Left cardiac atrium (tissue), 4 donors: Measurements from ENCODE around the gene GJC1. TPM values are rescaled to one million over a fixed set of nuclear protein-coding genes. Genes with fewer than 3 reads are reported as not detected.
"Not testable (repeated sequence)": the region's sequence is repeated elsewhere in the genome, so short reads cannot be mapped to it uniquely, and the experiment has no call there.

ENCODE experiments used
- ATAC-seq, 2 donors: fragments of 200-7000 bp; cut with Tn5 transposase; one replicate each; pipeline ENCODE4 v1.9.1; 2020; ENCODE audit warnings: mild to moderate bottlenecking in 2 of 2, moderate library complexity in 2 of 2
- DNase-seq: peaks from one replicate; pipeline ENCODE4 v3.0.0-alpha.2; 2020
- intact Hi-C, 2 donors: fragments of 100-400 bp; cut with DNase I; formaldehyde crosslinking; loops; one replicate each; pipeline versions ENCODE4 v1.14.1 to v1.15.1; 2022 to 2023
- total RNA-seq, 2 donors: library from RNA; stranded (reverse); fragmentation: NEBNext Ultra II Directional; extraction: Animal tissue kit (Norgen Biotek cat#: 25700); gene quantifications; one replicate each; pipeline ENCODE4 v1.2.1, GENCODE V29; 2021
- donor health status: DM: no; HTN: yes; CAD: no.
- donor health status: DM: no; HTN: yes; CAD: no; lungs with severe emphysema.
- donor health status: DM: yes; HTN: yes; CAD: no.
- donor health status: Dilated cardiomyopathy.

The GJC1 gene
- total RNA-seq, 2 donors from 2014 or later: 28.5 to 38.5 TPM

DNA sequence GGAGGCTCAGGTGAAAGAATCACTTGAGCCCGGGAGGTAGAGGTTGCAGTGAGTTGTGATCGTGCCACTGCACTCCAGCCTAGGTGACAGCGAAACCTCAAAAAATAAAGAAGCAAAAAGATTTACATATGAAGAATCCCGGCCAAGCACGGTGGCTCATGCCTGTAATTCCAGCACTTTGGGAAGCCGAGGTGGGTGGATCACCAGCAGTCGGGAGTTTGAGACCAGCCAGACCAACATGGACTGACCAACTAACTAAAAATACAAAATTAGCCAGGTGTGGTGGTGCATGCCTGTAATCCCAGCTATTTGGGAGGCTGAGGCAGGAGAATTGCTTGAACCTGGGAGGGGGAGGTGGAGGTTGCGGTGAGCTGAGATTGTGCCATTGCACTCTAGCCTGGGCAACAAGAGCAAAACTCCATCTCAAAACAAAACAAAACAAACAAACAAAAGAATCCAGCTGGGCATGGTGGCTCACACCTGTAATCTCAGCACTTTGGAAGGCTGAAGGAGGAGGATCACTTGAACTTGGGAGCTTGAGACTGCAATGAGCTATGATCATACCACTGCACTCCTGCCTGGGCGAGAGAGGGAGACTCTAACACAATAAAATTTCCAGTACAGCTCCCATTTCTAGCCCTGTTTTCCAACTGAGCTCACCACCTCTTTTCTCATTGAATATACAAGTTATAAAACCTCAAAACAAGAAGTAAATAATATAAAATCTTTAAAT is 21.3 kb downstream of the GJC1 start:
- intact Hi-C loops, DNase-seq, ATAC-seq: not testable (repeated sequence)

DNA sequence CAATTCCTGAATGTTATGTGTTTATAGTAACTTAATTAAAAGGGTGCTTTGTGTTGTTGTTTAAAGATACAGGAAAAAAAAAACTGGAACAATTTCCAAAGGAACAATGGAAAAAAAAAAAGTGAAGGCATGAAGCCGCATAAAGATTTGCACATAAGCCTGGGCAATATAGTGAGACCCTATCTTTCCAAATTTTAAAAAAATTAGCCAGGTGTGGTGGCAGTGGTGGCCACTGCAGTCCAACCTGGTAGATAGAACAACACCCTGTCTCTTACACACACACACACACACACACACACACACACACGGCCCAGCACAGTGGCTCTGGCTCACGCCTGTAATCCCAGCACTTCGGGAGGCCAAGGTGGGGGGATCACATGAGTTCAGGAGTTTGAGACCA is 21.9 kb downstream of the GJC1 start:
- DNase-seq (no peak), ATAC-seq (no peak)
- intact Hi-C loops: no loop called here

DNA sequence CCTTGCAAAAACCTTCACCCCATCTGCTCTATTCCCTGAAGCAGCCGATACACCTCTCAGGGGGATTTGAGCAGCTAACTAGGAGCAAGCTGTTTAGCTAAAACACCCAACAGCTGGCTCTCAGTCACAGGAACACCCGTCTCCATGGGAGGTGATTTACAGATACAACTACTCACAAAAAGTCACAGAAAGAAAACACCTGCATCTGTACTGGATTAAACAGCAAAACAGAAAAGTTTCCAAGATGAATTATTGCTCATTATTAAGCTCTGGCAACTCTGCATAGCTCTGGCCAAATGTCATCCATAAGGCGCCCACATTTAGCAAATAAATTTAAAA is 22.3 kb downstream of the GJC1 start:
- ATAC-seq (no peak), DNase-seq (no peak)
- intact Hi-C loops: no loop called here

- DNase-seq (no peak), ATAC-seq (no peak)
- intact Hi-C loops: no loop called here
These were observed 22.8 kb downstream of the GJC1 start for GRCh38 chr17:44807093-44807816.

DNA sequence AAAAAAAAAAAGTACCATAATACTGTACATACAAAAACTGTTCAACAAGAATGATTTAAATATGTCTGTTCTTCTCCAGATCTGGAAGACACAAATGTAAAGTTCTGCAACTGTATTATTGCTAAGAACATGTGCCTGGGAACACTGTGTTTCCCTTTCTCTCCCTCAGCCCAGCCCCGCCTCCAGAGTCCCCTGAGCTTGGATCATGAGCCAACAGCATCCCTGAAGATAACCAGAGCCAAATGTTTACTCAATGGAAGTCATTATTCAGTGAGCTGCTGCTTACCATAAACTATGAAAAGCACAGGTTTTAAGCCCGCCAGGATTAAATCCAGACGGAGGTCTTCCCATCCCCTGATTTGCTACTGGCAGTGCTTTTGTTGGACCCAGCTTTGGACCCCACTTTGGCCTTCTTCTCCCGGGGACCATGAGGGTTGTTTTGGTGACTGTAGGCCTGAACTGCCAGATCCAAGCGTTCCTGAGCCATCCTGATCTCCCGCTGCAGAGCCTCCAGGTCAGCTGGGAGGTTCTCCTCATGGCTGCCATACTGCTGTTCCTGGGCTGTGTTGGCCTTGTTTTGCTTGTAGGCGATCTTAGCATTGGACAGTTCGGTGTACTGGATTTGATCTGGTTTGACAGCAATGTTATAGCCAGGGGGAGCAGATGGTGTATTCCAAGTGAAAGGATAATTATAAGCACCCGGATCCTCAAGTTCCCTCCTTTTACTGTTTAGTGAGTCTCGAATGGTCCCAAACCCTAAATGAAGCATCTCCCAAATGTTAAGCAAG is 25.6 kb downstream of the GJC1 start:
- ATAC-seq: peak; percentile 71 to 76
- DNase-seq: peak; percentile 40
- intact Hi-C loops: no loop called here

GRCh38 chr17:44801880-44802279 is 28.2 kb downstream of the GJC1 start:
- intact Hi-C loops: no loop called here
- DNase-seq (no peak), ATAC-seq (peak; percentile 40 to 53)

- intact Hi-C loops: no loop called here
- no peak for DNase-seq
- ATAC-seq: peak in 1 of 2 donors; percentile 24
These were observed 31.7 kb downstream of the GJC1 start for GRCh38 chr17:44798356-44798755.

DNA sequence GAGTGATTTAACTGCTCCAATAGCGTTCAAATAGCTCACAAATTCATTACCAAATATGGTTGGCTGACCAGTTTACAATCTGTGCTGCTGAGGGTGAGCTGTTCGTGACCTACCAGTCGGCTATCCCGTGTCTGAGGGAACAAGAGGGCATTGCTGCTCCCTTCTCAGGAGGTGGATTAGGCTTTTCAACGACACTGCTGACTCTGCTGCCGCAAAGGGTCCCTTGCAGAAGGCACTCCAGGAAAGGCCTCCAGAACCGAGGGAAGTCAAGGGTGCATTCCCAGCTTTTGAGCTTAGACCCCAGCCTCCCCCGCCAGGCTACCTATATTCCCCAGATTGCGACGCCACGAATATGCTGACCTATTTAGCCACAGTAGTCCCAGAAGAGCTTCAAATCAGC is 32.3 kb downstream of the GJC1 start:
- no peak for DNase-seq
- intact Hi-C loops: no loop called here
- ATAC-seq: peak; percentile 39 to 56

- no peak for DNase-seq
- no peak for ATAC-seq
- intact Hi-C loops: no loop called here
These were observed 33.4 kb downstream of the GJC1 start for GRCh38 chr17:44796731-44797130.

DNA sequence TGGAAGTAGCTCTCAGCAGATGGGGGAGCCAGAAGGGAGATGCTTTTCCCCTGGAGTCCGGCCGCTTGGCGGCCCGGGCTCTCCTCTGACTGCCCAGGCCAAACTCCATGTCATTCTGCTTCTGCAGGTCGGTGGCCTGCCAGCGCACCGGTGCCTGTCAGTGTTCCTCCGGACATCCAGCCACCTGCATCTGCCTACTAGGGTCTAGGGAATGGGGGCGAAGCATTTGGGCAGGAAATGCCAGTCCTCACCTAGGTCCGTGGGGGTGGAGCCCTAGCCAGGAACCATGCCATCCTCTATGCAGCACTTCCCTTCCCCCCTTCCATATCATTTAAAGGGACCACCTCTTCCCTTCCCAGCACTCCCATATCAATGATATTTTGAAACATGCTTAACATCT is 34.2 kb downstream of the GJC1 start:
- intact Hi-C loops: no loop called here
- ATAC-seq: no peak
- DNase-seq: no peak

DNA sequence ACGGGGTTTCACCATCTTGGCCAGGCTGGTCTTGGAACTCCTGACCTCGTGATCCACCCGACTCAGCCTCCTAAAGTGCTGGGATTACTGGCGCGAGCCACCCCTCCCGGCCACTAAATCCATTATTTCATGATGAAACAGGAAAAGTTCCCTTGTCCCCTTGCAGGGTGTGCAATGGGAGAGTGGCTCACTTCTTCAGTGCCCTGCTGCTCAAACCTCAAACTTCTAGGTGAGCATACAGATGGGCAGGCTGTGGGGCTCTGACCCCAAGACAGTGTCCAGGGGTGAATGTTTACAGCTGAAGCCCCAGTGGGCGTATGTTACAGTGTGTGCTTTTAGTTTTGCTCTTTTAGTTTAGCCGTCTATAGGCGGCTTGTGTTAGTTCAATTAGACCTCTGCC is 34.7 kb downstream of the GJC1 start:
- ATAC-seq: peak in 1 of 2 donors; percentile 3
- intact Hi-C loops: no loop called here

GRCh38 chr17:44794851-44795413 is 35.2 kb downstream of the GJC1 start:
- peak; percentile 54 to 59 for ATAC-seq
- intact Hi-C loops: no loop called here
- DNase-seq: no peak

More for the DNA sequence above, 34.7 kb downstream of the GJC1 start:
- no peak for DNase-seq

GRCh38 chr17:44793885-44794842 is 35.9 kb downstream of the GJC1 start:
- DNase-seq: no peak
- intact Hi-C loops: no loop called here
- peak; percentile 36 to 46 for ATAC-seq

GRCh38 chr17:44792276-44792675 is 37.8 kb downstream of the GJC1 start:
- ATAC-seq (no peak), DNase-seq (no peak)
- intact Hi-C loops: no loop called here

DNA sequence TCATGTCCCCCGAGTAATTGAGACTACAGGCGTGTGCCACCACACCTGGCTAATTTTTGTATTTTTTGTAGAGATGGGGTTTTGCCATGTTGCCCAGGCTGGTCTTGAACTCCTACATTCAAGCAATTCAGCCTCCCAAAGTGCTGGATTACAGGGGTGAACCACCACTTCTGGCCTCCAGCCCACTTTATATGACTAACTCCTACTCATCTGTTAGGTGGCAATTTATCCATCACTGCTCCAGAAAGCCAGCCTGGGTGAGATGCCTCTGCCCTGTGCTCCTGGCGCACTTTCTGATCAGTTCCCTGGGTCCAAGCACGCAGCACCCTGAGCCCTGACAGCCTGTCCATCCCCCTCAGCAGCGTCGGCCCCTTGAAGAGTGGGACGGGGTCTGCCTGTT is 41.9 kb downstream of the GJC1 start:
- DNase-seq (no peak), ATAC-seq (no peak)
- intact Hi-C loops: no loop called here

DNA sequence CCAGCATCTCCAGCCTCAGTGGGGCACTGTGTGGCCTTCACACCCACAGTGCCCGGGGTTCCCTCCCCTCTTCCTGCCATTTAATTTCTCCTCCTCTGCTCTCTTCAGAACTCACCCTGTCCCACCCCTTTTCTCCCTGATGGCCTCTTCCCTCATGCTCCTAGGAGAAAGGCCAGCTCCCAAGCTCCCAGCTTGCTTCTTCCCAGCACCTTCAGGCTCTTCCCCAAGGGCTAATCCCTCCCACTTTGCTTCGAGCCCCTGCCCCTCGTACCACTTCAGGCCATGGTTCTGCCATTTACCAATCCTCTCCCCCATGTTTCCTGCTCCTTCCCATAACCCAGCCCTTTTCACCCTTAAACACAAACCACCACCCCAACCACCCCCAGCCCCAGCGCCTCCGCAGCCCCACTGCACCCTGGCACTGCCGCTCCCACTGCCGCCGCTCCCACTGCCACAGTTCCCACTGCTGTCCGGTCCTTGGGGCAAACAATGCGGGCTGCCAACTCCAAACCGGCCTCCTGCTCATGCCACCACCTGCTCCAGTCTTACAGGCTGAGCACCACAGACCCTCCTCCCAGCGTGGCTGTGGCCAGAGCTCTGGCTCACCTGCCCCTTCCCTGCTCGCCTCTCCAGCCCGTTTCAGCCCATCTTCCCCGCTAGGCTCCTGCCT is 42.7 kb downstream of the GJC1 start:
- peak; percentile 9 to 35 for ATAC-seq
- DNase-seq: no peak
- intact Hi-C loops: no loop called here

GRCh38 chr17:44786551-44787081 is 43.5 kb downstream of the GJC1 start:
- intact Hi-C loops: no loop called here
- ATAC-seq (peak; percentile 77 to 83), DNase-seq (peak; percentile 65)

GRCh38 chr17:44785921-44786320 is 44.2 kb downstream of the GJC1 start:
- ATAC-seq (peak in 1 of 2 donors; percentile 6), DNase-seq (no peak)
- intact Hi-C loops: no loop called here
